Measurements from ENCODE around the gene PLAAT2. TPM values are rescaled to one million over a fixed set of nuclear protein-coding genes. Genes with fewer than 3 reads are reported as not detected.
"Not testable (repeated sequence)": the region's sequence is repeated elsewhere in the genome, so short reads cannot be mapped to it uniquely, and the experiment has no call there.

PLAAT2 gene
- total RNA-seq, 1 experiment from 2014 or later, result not detected

DNA sequence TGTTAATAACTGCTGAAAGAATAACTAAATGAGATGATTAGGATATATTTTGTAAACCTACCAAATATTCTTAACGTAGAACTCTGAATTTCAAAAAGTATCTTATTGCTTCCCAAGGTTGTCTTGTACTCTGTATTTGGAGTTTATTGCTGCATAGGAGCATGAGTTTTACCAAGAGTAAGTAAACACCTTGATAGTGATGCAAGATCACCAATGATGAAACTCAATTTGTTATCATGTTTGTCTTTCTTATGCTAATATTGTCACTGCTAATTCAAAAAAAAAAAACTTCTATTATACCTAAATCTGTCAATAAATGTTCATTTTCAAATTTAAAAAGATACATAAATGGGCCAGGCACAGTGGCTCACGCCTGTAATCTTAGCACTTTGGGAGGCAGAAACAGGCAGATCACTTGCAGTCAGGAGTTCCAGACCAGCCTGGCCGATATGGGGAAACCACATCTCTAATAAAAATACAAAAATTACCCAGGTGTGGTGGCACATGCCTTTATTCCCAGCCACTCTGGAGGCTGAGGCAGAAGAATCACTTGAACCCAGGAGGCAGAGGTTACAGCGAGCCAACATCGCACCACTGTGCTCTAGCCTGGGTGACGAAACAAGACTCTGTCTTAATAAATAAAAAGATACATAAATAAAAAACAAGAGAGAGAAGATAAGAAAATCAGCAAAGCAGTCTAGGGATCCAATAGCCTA, 23.4 kb upstream of the PLAAT2 start:
- DNase-seq (ENCODE audit: low spot score), result no peak
- in situ Hi-C loops (cut with HindIII; ENCODE audit: low sequenced_read_pairs), result no loop called here

DNA sequence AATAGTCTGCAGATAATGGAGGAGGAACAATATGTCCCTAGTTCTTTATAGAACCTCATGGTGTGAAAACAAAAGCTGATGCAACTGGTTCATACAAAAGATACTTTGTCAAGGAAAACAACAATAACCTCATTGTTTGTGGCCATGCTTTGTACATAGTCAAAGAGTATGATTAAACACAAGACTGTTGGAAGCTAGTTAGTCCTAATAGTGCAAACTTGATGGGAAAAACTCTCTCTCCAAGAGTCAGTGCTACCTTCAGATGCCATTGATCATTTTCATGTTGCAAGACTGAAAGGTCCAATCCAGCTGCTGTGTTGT, 20.1 kb upstream of the PLAAT2 start:
- in situ Hi-C loops (cut with HindIII; ENCODE audit: low sequenced_read_pairs), result no loop called here
- DNase-seq (ENCODE audit: low spot score), result no peak

DNA sequence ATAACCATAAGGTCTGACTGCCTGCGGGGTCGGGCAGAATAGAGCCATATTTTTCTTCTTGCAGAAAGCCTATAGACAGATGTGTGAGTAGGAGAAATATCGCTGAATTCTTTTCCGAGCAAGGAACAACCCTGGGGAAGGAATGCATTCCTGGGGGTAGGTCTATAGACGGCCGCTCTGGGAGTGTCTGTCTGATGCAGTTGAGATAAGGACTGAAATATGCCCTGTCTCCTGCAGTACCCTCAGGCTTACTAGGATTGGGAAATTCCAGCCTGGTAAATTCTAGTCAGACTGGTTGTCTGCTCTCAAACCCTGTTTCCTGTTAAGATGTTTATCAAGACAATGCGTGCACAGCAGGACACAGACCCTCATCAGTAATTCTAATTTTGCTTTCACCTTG, 18.0 kb upstream of the PLAAT2 start:
- DNase-seq (ENCODE audit: low spot score), result not testable (repeated sequence)

DNA sequence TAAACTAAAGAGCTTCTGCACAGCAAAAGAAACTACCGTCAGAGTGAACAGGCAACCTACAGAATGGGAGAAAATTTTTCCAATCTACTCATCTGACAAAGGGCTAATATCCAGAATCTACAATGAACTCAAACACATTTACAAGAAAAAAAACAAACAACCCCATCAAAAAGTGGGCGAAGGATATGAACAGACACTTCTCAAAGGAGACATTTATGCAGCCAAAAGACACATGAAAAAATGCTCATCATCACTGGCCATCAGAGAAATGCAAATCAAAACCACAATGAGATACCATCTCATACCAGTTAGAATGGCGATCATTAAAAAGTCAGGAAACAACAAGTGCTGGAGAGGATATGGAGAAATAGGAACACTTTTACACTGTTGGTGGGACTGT, 15.7 kb upstream of the PLAAT2 start:
- DNase-seq (ENCODE audit: low spot score); in situ Hi-C loops (cut with HindIII; ENCODE audit: low sequenced_read_pairs): not testable (repeated sequence)

More for the DNA sequence above, 18.0 kb upstream of the PLAAT2 start:
- in situ Hi-C loops (cut with HindIII; ENCODE audit: low sequenced_read_pairs), result not testable (repeated sequence)

DNA sequence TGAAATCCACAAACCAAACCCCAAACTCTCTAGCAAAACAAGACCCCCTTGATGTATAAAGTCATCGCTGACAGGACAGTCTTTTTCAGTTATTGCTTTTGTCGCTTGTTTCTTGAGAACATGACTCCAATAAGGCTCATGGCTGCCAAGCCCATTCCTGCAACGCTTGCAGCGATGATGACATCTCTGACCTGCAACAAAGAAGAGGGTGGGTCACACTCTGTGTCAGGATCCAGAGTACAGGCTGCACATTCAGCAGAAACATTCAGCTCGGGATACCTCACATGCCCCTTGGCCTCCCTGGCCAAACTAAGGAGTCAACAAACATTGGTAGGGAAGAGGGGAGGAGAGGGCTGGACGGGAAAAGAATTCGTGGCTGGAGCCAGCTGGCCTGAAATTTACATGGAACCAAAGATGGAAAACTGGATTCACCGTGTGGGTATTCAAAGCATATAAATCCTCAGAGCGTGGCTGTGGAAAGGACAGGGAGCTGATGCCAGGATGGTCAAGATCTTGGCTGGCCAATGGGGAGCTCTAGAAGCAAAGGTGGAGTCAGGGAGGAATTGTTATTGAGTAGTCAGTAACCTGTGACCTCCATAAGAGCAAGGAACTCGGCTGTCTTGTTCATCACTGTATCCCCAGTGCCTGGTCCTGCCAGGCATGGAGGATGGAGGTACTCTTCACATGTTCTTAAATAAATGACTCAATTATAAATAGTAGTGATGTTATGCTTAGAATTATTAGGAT, 11.8 kb upstream of the PLAAT2 start:
- in situ Hi-C loops (cut with HindIII; ENCODE audit: low sequenced_read_pairs), result no loop called here

DNA sequence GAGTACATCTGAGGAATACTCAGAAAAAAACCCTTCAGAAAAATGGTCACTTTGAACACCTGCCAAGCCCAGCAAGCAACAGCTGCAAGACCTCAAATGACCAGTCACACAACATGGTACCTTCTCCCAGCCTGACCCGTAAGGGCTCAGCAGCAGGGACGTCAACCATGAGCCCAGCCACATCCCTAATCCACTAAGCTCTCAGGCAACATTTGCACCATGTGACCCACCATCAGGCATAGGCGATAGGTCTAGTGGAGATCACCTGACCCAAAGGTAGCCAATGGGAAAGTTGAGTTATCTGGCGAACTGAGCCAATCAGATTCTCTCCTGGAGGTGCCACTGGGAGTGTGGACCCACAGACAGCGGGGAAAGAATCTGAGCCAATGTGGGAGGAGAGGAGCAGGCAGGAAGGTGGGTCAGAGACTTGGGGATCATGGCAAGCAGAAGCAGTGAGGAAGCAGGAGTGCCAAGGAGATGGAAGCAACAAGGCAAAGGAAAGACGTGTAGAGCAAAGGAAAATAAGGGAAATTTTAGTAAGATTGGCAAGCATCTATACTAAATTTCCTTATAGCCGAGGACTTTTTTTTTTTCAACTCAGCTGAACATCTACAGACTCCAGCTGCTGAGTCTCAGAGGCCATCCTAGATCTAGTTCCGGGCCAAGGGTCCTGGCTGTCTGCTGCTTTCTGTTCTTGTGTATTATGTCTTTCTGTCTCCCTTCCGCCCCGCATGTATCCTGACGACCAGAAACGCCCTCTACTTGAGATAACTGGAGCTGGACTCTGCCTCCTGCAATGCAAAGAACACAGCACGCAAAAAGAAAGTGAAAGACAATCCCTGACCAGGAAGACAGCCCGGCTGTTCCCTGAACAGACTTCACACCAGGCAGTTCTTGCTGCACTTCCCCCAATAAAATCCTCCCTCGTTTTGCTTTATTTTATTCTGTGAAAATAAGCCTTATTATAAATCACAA, 11.0 kb upstream of the PLAAT2 start:
- no peak for DNase-seq (ENCODE audit: low spot score)

More for the DNA sequence above, 11.8 kb upstream of the PLAAT2 start:
- no peak for DNase-seq (ENCODE audit: low spot score)

DNA sequence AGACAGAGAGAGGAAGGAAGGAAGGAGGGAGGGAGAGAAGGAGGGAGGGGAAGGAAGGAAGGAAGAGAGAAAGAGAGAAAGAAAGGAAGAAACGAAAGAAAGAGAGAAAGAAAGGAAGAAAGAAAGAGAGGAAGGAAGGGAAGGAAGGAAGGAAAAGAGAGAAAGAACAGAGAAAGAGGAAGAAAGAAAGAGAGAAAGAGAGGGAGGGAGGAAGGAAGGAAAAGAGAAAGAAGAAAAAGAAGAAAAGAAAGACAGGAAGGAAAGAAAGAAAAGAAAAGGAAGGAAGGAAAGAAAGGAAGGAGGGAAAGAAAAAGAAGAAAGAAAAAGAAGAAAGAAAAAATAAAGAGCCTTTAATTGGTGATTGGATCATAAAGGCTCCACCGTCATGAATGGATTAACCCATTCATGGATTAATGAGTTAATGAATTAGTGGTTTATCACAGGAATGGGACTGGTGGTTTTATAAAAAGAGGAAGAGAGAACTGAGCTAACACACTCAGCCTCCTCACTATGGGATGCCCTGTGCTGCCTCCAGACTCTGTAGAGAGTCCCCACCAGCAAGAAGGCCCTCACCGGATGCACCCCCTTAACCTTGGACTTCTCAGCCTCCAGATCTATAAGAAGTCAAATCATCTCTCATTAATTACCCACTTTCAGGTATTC, 9.0 kb upstream of the PLAAT2 start:
- in situ Hi-C loops (cut with HindIII; ENCODE audit: low sequenced_read_pairs), result no loop called here
- no peak for DNase-seq (ENCODE audit: low spot score)

More for the DNA sequence above, 11.0 kb upstream of the PLAAT2 start:
- in situ Hi-C loops (cut with HindIII; ENCODE audit: low sequenced_read_pairs), result no loop called here

DNA sequence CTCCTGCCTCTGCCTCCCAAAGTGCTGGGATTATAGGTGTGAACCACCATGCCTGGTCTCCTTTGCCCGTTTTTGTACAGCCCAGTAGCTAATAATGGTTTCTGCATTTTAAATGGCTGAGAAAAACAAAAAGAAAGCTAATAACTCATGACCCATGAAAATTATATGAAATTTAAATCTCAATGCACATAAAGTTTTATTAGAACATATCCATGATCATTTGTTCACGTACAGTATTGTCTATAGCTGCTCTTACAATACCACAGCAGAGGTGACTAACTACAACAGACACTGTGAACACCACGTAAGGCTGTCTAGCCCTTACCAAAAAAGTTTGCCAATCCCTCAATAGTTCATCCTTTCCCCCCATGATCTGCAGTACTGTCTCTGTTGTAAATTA, 6.4 kb upstream of the PLAAT2 start:
- in situ Hi-C loops (cut with HindIII; ENCODE audit: low sequenced_read_pairs), result no loop called here
- DNase-seq (ENCODE audit: low spot score), result no peak

DNA sequence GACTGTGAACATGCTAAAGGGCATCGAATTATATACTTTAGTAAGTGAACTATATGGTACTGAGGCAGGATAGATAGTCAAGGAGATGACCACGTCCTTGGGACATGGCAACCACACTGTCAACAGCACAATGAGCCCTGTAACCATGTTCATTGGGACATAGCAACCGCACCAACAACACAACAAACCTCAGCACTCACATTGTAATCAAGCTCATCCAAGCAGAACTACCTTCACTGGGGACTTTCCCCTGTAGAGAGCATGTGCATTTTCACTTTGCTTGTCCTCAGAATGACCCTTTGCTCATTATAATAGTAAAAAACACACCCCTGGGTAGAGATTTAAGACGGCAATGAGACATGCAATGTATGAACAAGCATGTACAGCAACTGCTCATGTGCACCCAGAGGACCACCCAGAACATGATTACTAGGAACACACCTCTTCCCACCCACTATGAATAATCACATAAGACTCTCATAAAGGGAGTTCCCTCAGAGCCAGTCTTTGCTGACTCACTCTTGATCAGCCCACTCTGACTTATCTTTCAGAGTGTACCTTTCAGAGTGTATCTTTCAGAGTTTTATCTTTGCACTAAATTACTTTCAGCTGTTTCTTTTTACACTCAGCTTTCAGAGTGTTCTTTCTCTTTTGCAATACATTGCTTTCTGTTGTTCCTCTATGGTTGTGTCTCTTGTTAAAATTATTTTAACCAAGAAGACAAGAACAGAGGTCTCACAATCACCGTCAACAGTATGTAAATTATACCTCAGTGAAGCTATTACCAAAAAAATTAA, 4.1 kb upstream of the PLAAT2 start:
- no peak for DNase-seq (ENCODE audit: low spot score)
- in situ Hi-C loops (cut with HindIII; ENCODE audit: low sequenced_read_pairs), result no loop called here

DNA sequence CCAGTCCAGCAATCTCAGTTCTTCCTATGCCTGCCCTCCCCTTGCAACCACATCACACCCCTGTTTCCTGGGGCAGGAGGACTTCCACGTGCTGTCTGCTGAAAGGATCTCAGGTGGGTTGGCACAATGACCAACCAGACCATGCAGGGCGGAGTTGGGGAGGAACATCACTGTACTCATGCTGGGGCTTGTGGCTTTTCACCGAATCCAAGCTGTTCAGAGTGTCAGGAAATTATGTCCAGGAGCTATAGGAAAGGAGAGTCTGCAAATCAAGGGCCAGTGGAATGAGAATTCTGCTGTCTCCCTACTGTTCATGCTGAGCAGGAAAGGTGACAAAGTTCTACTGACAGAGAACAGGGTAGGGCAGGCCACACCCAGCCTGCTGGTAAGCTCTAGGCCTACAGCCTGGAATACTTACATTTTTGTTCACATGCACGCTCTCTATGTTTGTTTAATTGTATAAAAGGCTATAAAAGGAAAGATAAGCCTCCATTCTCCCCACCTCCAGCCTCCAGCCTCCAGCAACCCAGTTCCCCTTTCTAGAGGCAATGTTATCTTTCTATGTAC, 1.7 kb upstream of the PLAAT2 start:
- in situ Hi-C loops (cut with HindIII; ENCODE audit: low sequenced_read_pairs), result no loop called here
- DNase-seq (ENCODE audit: low spot score), result no peak

DNA sequence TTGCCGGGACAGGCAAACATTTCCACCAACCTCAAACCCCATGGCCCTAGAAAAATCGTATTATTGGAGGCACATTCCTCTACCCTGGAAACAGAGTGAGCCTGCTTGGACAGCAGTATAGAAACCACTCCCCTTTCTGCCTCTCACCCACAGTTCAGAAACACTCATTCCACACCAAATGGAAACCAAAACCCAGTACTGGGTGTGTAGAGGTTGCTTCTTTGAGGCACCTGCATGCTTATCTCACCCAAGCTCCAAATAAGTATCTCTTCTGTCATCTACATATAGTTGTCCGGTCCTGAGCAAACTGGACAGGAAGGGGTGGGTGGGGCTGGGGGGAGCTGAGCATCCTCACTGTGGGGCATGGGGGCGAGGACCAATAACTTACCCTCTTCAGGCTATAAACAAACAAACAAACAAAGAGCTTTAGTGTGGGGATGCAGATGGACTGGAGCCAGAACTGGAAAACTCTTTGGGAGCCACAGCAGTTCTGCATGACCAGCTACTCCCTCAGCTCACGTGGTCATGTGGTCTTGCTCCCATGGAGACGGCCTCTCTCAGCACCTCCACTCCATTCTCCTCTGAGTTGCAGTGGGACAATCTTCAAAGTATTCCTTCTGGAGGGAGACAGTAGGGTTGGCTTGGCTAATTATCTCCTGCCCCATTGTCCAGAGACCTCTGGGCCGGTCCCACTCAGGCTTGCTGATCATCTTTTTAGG, 1.0 kb upstream of the PLAAT2 start:
- no peak for DNase-seq (ENCODE audit: low spot score)
- in situ Hi-C loops (cut with HindIII; ENCODE audit: low sequenced_read_pairs), result no loop called here

DNA sequence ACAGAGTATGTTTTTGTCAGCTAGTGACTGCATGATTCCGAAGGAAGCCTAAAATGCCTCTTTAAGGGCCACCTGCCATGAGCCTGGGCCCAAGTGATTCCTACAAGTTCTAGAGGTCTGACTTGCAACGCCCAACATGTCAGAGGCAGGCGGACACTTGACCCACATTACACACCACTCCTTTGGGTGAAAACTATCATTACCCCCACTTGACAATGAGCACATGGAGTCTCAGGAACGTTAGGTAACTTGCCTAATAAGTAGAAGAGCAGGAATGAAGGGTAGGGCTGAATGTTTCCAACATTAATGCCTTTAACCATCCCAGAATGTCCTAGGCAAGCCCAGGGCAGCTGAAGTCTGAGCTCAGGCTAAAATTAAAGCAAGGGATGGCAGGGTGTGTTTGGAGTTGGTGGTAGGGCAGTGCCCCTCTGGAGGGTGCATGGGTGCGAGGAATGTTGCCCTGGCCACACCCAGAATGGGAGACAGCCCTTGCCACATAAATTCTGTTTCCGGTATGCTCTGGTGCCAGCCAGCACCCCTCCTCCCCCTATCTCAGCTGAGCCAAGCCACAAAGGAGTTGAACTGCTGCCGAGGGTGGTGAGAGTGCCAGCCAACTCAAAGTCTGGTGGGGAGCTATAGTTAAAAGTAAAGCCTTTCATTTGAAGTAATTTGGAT, 2.5 kb downstream of the PLAAT2 start:
- in situ Hi-C loops (cut with HindIII; ENCODE audit: low sequenced_read_pairs), result no loop called here

DNA sequence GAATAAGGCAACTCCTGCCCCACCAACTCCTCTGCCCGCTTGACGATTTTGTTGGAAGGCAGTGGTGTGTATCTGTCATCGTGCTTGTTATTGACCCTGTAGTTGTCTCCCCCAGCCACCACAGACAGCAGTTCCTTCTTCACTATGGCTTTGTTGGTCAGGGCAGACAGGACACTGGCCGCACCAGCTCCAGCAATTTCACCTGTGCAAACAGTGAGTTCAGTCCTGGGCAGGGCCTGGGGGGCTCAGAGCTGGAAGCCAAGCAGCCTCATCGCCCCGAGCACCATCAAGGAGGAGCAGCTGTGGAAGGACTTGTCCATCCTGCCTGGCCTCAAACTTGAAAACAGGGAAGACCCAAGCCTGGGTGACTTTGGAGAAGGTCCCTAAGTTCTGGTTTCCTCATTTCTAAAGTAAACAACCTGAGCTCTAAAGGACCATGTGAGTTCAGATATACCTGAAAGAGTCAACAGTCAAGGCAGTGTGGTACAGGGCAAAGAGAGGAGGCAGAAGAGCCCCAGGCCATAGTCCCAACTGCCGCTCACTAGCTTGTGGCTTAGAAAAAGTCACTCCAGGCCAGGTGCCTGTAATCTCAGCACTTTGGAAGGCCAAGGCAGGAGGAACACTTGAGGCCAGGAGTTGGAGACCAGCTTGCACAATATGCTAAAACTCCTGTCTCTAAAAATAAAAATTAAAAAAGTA, 4.6 kb downstream of the PLAAT2 start:
- in situ Hi-C loops (cut with HindIII; ENCODE audit: low sequenced_read_pairs), result no loop called here
- no peak for DNase-seq (ENCODE audit: low spot score)

More for the DNA sequence above, 2.5 kb downstream of the PLAAT2 start:
- no peak for DNase-seq (ENCODE audit: low spot score)

DNA sequence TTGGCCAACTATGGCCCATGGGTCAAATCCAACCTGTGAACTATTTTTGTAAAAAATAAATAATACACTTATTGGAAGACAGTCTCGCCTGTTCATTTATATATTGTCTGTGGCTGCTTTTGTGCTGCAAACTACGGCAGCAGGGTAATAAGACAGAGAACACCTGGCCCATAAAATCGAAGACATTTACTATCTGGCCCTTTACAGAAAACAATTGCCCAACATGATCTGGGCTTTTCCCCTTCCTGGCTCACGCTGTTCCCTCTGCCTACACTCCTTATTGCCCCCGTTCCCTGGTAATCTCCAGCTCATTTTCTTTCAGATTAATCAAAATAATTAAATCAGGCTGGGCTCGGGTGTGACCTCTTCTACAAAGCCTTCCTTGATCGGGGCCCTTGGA, 5.6 kb downstream of the PLAAT2 start:
- in situ Hi-C loops (cut with HindIII; ENCODE audit: low sequenced_read_pairs), result no loop called here
- DNase-seq (ENCODE audit: low spot score), result no peak

DNA sequence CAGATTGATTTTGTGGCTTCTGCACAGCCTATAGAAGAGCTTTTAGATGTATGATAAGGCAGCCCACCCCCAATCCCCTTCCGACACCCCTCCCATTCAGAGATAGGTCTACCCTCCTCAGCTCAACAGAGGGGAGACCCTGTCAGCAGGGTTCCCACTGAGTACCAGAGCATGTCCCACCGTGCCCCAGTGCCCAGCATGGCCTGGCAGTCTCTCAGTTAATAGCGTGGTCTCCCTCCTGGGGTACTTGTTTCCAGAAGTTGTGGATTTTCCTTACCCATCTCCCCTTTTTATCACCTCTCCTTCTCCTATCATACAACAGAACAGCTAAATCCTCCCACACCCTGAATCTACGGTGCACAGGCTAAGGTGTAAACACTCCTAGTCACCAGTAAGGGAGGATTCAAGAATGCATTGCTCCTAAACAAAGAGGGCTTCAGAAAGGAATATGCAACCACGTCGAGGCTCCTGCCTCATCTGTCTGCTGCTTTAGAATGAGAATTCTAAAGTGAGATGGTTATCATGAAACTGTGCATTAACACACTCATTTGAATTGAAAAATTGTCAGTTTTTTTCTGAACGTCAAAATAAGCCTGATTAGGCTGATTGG, 6.7 kb downstream of the PLAAT2 start:
- DNase-seq (ENCODE audit: low spot score), result no peak
- in situ Hi-C loops (cut with HindIII; ENCODE audit: low sequenced_read_pairs), result no loop called here

DNA sequence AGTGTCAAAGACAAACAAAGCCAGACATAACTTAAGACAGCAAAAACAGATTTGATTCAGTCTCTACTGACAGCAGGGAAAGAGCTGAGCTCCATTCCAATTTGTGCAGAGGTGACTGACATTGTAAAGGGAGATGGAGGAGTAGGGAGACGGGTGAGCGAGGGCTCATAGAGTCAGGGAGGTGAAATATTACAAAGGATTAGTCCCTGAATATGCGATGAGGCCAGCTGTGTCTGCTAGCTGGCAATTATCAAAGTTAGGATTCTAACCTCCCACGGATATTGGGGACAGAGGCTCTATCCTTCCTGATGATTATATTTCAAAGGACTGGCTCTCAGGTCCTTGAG, 8.3 kb downstream of the PLAAT2 start:
- in situ Hi-C loops (cut with HindIII; ENCODE audit: low sequenced_read_pairs), result no loop called here
- DNase-seq (ENCODE audit: low spot score), result no peak

Data from G401 (cell line).